Keratinocyte (primary cell): ENCODE results near the gene CD200R1. TPM values are rescaled to one million over a fixed set of nuclear protein-coding genes. Genes with fewer than 3 reads are reported as not detected.

ENCODE experiments used
- DNase-seq: peaks from one replicate; pipeline ENCODE4 v3.0.0-alpha.2; 2011; ENCODE audit warnings: low read depth, missing footprints, low spot score
- FAIRE-seq: peaks from 2 replicates; lab custom pipeline; 2011; peaks lifted over from hg19 to GRCh38; lab: Jason Lieb, UNC
- H2AFZ ChIP-seq: 2 replicates; pipeline ENCODE4 v1.6.0; 2012; ENCODE audit warnings: low read length, control low read depth, inconsistent platforms; ENCODE audit not compliant: control insufficient read depth
- H3K27ac ChIP-seq: 2 replicates; pipeline ENCODE4 v1.5.1; 2011; ENCODE audit warnings: low read length; ENCODE audit not compliant: control insufficient read depth, insufficient read depth
- H3K27me3 ChIP-seq: 3 replicates; pipeline ENCODE4 v1.6.0; 2011; ENCODE audit warnings: low read length; ENCODE audit not compliant: control insufficient read depth, insufficient read depth; ENCODE audit errors: extremely low read depth
- H3K36me3 ChIP-seq, 2 experiments: 2 replicates in 1 of 2; 3 replicates in 1 of 2; pipeline ENCODE4 v1.5.1; 2011; ENCODE audit warnings: low read length in 2 of 2, mild to moderate bottlenecking in 1 of 2; ENCODE audit not compliant: control insufficient read depth in 2 of 2, insufficient read depth in 2 of 2; ENCODE audit errors: extremely low read depth in 1 of 2
- H3K4me1 ChIP-seq: 3 replicates; pipeline ENCODE4 v1.5.1; 2011; ENCODE audit warnings: low read length; ENCODE audit not compliant: control insufficient read depth, insufficient read depth; ENCODE audit errors: extremely low read depth
- H3K4me2 ChIP-seq: 3 replicates; pipeline ENCODE4 v1.6.0; 2011; ENCODE audit warnings: low read depth, low read length; ENCODE audit not compliant: control insufficient read depth, insufficient read depth; ENCODE audit errors: extremely low read depth
- H3K4me3 ChIP-seq, 3 experiments: fragments of 200-600 bp in 1 of 3; sonication (generic) in 1 of 3; 2 replicates in 2 of 3; 3 replicates in 1 of 3; pipeline ENCODE4 v1.5.1; 2011 to 2016; ENCODE audit warnings: low read length in 3 of 3, mild to moderate bottlenecking in 3 of 3, control low read depth in 2 of 3, inconsistent platforms in 1 of 3, low read depth in 1 of 3, mixed read lengths in 1 of 3, mixed run types in 1 of 3, moderate library complexity in 1 of 3; ENCODE audit not compliant: control insufficient read depth in 2 of 3, insufficient read depth in 2 of 3; ENCODE audit errors: extremely low read depth in 1 of 3
- H3K79me2 ChIP-seq: 2 replicates; pipeline ENCODE4 v1.6.0; 2012; ENCODE audit warnings: low read length; ENCODE audit not compliant: control insufficient read depth, insufficient read depth
- H3K9ac ChIP-seq: 3 replicates; pipeline ENCODE4 v1.6.0; 2011; ENCODE audit warnings: low read length; ENCODE audit not compliant: control insufficient read depth, insufficient read depth; ENCODE audit errors: extremely low read depth
- H3K9me1 ChIP-seq: 3 replicates; pipeline ENCODE4 v1.6.0; 2011; ENCODE audit warnings: low read length; ENCODE audit not compliant: control insufficient read depth, insufficient read depth; ENCODE audit errors: extremely low read depth
- H3K9me3 ChIP-seq: 2 replicates; pipeline ENCODE4 v1.5.1; 2012; ENCODE audit warnings: low read depth, low read length; ENCODE audit not compliant: control insufficient read depth
- H4K20me1 ChIP-seq: 3 replicates; pipeline ENCODE4 v1.6.0; 2011; ENCODE audit warnings: low read length; ENCODE audit not compliant: control insufficient read depth, insufficient read depth; ENCODE audit errors: extremely low read depth
- EZH2 ChIP-seq: IDR thresholded peaks from one replicate; pipeline ENCODE4 v1.6.1; 2012; ENCODE audit warnings: inconsistent platforms, mild to moderate bottlenecking, low read length, moderate library complexity
- dilution Hi-C: fragments of 300-500 bp; cut with MboI; formaldehyde crosslinking; loops from one replicate; pipeline ENCODE4 v1.7.0; 2020; ENCODE audit warnings: low sequenced_read_pairs; ENCODE audit not compliant: extremely low pct_ligation_motif_present
- polyA plus RNA-seq, 5 experiments: library from polyadenylated mRNA; depleted of rRNA in 3 of 5; stranded (reverse) in 3 of 5; stranded (forward) in 1 of 5; unstranded in 1 of 5; fragments of >200 nt; gene quantifications; 1 replicate in 1 of 5; 2 replicates in 3 of 5; 3 replicates in 1 of 5; pipeline versions ENCODE4 v1.2.1 to v1.2.3, GENCODE V29; 2011 to 2012; ENCODE audit warnings: missing spikeins in 2 of 5, low read depth in 1 of 5, low replicate concordance in 1 of 5
- TF ChIP-seq, protein P1 (sequence below), 3 experiments: IDR thresholded peaks in 1 of 3; conservative IDR thresholded peaks in 1 of 3; optimal IDR thresholded peaks in 1 of 3; 2 replicates in 2 of 3; 3 replicates in 1 of 3; pipeline versions ENCODE3 to v1.5.1; 2011; ENCODE audit warnings: low read length in 3 of 3, mild to moderate bottlenecking in 3 of 3, moderate library complexity in 2 of 3, control low read depth in 1 of 3, inconsistent platforms in 1 of 3; ENCODE audit not compliant: insufficient read depth in 2 of 3; ENCODE audit errors: extremely low read depth in 1 of 3

CD200R1 gene
- polyA plus RNA-seq, 1 donor (not counting 4 experiments of a cell fraction or from before 2014, with no cell fraction given) = 1.6 TPM

DNA sequence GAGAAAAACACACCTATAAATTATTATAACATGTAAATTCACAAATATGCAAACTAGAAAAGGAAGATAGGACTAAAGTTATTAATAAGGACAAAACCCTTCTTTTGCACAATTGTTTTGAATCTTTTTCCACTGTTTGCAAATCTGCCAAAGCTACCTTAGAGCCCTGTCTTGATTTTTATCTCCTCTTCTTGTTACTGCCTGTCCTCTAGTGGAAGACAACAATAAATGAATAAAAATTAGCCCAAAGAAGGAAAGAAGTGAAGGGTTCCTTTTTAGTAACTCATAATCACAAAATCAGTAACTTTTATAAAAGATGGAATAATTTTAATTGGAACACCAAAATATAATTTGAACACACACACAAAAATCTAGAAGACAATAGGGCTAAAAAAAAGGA, 2.7 kb downstream of the CD200R1 start:
- Histone ChIP-seq H3K9me3 (no peaks in the 10 kb centered on the region), H3K9ac (no peak overlapping the region), H4K20me1 (no peaks in the 10 kb centered on the region), H2AFZ (no peak overlapping the region), H3K4me1 (no peaks in the 10 kb centered on the region), H3K4me2 (no peak overlapping the region), H3K27ac (no peak overlapping the region), H3K27me3 (no peaks in the 10 kb centered on the region), H3K79me2 (no peaks in the 10 kb centered on the region), H3K36me3 (no peaks in the 10 kb centered on the region), H3K4me3 (no peak overlapping the region), H3K9me1 (no peaks in the 10 kb centered on the region)
- dilution Hi-C loops = no loop called here
- TF ChIP-seq EZH2 = no peak
- TF ChIP-seq, protein P1, sequence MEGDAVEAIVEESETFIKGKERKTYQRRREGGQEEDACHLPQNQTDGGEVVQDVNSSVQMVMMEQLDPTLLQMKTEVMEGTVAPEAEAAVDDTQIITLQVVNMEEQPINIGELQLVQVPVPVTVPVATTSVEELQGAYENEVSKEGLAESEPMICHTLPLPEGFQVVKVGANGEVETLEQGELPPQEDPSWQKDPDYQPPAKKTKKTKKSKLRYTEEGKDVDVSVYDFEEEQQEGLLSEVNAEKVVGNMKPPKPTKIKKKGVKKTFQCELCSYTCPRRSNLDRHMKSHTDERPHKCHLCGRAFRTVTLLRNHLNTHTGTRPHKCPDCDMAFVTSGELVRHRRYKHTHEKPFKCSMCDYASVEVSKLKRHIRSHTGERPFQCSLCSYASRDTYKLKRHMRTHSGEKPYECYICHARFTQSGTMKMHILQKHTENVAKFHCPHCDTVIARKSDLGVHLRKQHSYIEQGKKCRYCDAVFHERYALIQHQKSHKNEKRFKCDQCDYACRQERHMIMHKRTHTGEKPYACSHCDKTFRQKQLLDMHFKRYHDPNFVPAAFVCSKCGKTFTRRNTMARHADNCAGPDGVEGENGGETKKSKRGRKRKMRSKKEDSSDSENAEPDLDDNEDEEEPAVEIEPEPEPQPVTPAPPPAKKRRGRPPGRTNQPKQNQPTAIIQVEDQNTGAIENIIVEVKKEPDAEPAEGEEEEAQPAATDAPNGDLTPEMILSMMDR (optimal IDR thresholded peaks at IDR 0.05 in 1 of 3, IDR thresholded peaks at IDR 0.05 in 1 of 3, conservative IDR thresholded peaks at IDR 0.05 in 1 of 3; ENCODE audit: extremely low read depth in 1 of 3, insufficient read depth in 2 of 3, low read length in 3 of 3) = no peak
- DNase-seq (no peak), FAIRE-seq (no peak)

DNA sequence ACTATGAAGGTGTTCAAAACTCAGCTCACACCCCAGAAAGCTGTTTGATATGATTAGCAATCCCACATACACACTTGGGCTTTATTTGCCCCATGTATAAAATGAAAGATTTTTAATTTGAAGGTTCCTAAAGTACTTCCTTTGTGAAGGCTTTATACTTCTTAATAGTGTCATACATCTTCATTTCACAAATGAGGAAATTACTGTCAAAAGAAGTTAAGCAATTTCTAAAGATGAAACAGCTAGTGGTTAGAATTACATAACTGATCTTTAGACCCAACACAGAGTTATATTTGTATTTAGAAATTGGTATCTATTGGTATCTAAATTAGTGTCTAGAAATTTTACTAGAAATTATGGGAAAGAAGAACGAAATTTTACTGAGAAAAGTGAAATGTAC, 7.1 kb downstream of the CD200R1 start:
- no peaks in the 10 kb centered on the region for H3K4me1 ChIP-seq
- no peaks in the 10 kb centered on the region for H4K20me1 ChIP-seq
- H3K9ac ChIP-seq = no peak overlapping the region
- H3K27me3 ChIP-seq = no peaks in the 10 kb centered on the region
- FAIRE-seq = no peak
- no peaks in the 10 kb centered on the region for H3K79me2 ChIP-seq
- H3K36me3 ChIP-seq = no peaks in the 10 kb centered on the region
- H2AFZ ChIP-seq = no peak overlapping the region
- no peak overlapping the region for H3K4me2 ChIP-seq
- dilution Hi-C loops = no loop called here
- no peak overlapping the region for H3K4me3 ChIP-seq
- no peak overlapping the region for H3K27ac ChIP-seq
- no peaks in the 10 kb centered on the region for H3K9me1 ChIP-seq
- peaks cover 3% of the 10 kb centered on the region for H3K9me3 ChIP-seq
- no peak for DNase-seq
- TF ChIP-seq EZH2 = no peak
- TF ChIP-seq, protein P1 (optimal IDR thresholded peaks at IDR 0.05 in 1 of 3, IDR thresholded peaks at IDR 0.05 in 1 of 3, conservative IDR thresholded peaks at IDR 0.05 in 1 of 3; ENCODE audit: extremely low read depth in 1 of 3, insufficient read depth in 2 of 3, low read length in 3 of 3) = no peak
